ENCODE measurements around the gene OR5AU1.

- TF ChIP-seq CTCF (IDR thresholded peaks at IDR 0.05), result no peak
- no peak for TF ChIP-seq POLR2A (IDR thresholded peaks at IDR 0.05)
These were observed 35.5 kb upstream of the OR5AU1 start for GRCh38 chr14:21191261-21191808.

Data from stomach (tissue), 4 donors.